Activated T-helper 1 cell treated with Interleukin-2 at 50 U/mL for 16 hours (primary cell): ENCODE data around the gene HERC2.
"Not testable (repeated sequence)": the region's sequence is repeated elsewhere in the genome, so short reads cannot be mapped to it uniquely, and the experiment has no call there.

Source experiments
- DNase-seq: peaks from one replicate; pipeline ENCODE4 v3.0.0-alpha.2; 2020; ENCODE audit warnings: low read depth

HERC2 gene, protein sequence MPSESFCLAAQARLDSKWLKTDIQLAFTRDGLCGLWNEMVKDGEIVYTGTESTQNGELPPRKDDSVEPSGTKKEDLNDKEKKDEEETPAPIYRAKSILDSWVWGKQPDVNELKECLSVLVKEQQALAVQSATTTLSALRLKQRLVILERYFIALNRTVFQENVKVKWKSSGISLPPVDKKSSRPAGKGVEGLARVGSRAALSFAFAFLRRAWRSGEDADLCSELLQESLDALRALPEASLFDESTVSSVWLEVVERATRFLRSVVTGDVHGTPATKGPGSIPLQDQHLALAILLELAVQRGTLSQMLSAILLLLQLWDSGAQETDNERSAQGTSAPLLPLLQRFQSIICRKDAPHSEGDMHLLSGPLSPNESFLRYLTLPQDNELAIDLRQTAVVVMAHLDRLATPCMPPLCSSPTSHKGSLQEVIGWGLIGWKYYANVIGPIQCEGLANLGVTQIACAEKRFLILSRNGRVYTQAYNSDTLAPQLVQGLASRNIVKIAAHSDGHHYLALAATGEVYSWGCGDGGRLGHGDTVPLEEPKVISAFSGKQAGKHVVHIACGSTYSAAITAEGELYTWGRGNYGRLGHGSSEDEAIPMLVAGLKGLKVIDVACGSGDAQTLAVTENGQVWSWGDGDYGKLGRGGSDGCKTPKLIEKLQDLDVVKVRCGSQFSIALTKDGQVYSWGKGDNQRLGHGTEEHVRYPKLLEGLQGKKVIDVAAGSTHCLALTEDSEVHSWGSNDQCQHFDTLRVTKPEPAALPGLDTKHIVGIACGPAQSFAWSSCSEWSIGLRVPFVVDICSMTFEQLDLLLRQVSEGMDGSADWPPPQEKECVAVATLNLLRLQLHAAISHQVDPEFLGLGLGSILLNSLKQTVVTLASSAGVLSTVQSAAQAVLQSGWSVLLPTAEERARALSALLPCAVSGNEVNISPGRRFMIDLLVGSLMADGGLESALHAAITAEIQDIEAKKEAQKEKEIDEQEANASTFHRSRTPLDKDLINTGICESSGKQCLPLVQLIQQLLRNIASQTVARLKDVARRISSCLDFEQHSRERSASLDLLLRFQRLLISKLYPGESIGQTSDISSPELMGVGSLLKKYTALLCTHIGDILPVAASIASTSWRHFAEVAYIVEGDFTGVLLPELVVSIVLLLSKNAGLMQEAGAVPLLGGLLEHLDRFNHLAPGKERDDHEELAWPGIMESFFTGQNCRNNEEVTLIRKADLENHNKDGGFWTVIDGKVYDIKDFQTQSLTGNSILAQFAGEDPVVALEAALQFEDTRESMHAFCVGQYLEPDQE (N-terminal part only)

DNA sequence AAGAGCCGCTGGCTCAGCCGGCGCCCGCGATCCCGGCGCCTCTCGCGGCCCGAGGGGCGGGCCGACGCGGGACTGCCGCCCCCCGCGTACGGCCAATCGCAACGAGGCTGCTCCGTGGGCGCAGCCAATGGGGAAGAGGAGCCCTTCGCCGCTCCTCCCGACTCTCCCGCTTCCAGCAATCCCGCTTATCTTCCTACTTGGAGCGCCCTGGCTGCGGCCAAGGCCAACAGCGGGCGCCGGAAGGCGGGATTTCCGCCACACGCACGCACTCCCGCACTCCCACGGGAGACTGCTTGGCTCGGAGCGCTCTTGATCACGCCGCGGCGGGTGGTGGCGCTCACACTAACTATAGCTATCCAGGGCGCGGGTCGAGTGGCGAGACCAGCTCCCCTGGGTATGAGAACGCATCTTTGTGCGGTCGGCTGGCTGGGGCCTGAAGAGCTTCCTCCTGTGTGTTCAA lies at the start of gene HERC2:
HERC2 (minus strand) TSS at position 51 of the 460 bp plus-strand sequence. CDS start 746 bp downstream, outside the sequence.
- not testable (repeated sequence) for DNase-seq

DNA sequence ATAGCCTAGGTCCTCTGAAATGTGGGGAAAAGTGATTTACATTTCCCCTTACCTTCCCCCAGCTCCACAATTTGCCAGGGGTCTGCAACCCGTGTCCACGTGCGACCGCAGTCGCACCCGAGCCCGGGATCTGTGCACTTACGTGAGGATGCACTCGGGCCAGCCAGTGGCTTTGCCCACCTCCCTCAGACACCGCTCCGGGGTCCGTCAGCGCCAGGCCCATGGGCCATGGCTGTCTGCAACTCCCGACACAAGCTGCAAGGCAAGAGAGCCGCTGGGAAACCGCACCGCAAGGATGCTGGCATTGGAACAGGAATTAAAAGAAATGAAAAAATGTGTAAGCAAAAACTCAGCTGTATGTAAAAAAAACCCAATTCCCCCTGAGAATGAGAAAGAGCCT lies 43.5 kb upstream of the HERC2 start:
- DNase-seq: not testable (repeated sequence)

DNA sequence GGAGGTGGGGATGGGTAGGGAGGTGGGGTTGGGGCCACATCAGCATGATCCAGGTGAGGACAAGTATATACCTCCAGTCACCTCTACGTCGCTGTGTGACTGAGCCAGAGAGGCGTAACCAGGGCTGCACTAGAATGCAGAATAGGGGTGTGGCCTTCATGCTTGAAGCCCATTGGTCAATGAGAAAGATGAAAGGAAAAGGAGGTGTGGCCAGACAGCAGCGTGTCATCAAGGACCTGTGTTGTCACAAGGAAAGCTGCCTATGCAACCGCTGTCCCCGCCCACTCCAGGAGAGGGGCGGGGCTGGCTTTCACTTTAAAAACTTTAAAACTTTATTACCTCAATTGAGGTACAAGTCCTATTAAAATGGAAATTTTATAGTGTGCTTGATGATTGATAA lies 36.0 kb upstream of the HERC2 start, which contains the start of gene GOLGA6L24:
GOLGA6L24 (minus strand) TSS at position 101 of the 400 bp plus-strand sequence; CDS start at position 40, 61 bp downstream.
- DNase-seq: not testable (repeated sequence)

DNA sequence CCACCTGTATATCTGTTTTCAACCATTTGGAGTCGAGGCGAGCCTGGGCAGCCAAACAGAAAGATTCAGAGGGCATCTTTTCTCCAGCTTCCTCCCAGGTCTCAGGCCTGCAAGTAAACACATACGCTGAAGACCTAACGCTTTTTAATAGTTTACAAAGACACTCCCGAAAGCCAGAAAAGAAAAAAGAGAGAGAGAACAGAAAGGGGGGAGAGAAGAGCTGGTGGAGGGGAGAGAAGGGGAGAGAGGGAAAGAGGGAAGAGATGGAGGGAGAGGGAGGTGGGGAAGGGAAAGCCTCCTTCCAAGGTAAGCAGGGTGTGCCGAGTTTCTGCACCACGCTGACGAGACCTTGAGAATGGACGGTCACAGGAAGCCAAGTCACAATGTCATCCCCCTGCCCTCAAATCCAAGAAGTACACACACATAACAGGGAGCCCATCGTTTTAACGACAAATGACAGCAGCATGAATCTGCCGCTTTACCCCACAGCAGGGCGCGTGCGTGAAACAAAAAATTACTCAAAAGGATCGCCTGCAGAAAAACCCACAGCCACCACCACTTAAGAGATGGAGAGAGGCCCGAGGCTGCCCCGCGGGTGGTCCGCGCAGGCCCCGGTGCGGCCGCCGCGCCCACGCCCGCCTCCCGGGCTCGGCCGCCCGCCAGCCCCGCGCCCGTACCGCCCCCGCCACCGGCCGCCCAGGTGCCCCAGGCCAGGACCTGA lies 461 bp downstream of the HERC2 start:
- DNase-seq: not testable (repeated sequence)

DNA sequence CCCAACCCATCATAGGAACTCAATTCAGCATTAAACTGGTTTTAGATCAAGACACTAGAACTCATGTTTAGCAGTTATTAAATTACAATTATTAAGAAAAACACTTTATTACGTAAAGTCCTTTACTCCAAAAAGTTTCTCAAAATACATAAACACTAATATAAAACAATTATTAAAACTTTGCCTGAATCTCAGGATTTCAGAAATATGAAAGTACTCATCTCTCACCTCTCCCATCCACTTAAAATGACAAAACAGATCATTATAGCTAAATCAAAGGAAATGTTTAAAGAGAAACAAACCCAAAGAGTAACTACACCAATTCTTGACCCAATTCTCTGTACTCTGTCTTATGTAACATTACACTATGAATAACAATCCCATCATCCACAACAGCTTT lies 2.3 kb downstream of the HERC2 start:
- not testable (repeated sequence) for DNase-seq

DNA sequence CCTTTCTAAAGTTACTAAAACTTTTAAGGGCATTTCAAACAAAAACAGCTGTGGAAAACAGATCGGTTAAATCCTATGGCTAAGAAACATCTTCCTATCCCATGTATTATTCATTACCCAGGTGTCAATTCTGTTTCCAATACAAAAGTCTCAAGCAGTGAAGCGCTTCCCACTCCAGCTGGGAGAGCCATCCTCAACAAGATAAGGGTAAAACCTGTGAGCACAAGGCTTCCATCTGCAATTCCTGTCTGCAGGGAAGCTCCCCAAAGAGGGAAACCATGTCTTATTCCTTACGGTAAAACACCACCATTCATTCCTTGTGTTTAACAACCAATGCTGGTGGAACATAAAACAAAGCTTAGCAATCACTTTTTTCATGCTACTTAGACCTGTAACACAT lies 3.2 kb downstream of the HERC2 start:
- DNase-seq: not testable (repeated sequence)

DNA sequence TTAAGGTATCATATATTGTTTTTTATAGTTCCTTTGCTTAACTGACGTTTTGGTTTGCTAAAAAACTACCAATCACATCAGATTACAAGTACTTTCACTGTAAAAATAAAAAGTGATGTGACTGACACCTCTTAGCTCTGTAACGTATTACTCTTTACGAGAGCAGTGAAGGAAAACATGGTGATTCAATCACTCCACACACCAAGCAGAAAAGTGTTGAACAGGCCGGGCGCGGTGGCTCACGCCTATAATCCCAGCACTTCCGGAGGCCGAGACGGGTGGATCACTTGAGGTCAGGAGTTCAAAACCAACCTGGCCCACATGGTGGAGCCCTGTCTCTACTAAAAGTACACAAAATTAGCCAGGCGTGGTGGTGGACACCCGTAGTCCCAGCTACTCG lies 3.9 kb downstream of the HERC2 start:
- not testable (repeated sequence) for DNase-seq

DNA sequence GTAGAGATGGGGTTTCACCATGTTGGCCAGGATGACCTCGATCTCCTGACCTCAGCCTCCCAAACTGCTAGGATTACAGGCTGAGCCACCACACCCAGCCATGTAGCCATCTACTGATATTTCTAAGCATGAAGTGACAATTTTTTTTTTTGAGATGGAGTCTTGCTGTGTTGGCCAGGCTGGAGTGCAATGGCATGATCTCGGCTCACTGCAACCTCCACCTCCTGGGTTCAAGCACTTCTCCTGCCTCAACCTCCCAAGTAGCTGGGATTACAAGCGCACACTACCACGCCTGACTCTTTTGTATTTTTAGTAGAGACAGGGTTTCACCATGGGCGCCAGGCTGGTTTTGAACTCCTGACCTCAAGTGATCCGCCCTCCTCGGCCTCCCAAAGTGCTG lies 5.0 kb downstream of the HERC2 start:
- not testable (repeated sequence) for DNase-seq

DNA sequence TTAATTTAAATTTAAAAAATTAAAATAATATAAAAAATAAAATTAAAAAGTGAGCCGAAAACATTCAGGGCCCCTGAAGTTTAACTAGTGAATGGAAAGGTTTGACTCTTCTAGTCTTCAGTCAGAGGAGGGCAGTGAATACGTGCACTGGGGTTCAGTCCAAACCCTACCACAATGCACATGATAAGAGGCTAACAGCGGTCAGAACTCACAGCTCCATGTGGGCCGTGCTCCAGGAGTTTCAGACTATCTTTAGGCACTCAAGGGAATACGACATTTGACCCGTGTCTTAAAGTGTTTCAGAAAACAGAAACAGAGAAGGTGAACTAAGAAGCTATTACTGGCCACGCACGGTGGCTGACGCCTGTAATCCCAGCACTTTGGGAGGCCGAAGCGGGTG lies 11.5 kb downstream of the HERC2 start:
- DNase-seq: not testable (repeated sequence)

DNA sequence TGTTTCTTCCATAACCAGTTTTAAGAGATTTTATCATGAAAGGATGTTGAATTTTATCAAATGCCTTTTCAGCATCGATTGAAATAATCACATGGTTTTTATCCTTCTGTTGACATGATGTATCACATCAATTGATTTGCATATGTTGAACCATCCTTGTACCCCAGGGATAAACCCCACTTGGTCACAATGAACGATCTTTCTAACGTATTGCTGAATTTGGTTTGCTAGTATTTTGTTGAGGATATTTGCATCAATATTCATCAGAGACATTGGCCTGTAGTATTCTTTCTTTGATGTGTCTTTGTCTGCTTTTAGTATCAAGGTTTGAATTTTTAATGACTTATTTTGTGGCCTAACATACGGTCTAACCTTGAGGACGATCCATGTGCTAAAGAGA lies 13.3 kb downstream of the HERC2 start:
- DNase-seq: not testable (repeated sequence)

DNA sequence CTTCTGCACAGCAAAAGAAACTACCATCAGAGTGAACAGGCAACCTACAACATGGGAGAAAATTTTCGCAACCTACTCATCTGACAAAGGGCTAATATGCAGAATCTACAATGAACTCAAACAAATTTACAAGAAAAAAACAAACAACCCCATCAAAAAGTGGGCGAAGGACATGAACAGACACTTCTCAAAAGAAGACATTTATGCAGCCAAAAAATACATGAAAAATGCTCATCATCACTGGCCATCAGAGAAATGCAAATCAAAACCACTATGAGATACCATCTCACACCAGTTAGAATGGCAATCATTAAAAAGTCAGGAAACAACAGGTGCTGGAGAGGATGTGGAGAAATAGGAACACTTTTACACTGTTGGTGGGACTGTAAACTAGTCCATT lies 16.3 kb downstream of the HERC2 start:
- DNase-seq: not testable (repeated sequence)

DNA sequence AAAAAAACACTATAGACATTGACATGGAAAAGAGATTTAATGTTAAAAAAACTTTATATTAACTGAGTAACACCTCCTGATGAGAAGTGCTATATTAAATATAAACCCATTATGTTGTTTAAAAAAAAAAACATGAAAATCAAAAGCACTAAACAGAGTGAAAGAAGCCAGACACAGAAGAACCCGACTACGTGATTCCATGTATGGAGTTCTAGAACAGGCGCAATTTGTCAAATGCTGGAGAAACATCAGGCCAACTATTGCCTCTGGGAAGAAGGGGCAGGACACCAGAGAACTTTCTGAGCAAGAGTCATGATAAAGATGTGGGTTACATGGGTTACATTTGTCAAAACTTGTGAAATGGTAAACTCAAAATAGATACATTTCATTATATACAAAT lies 24.5 kb downstream of the HERC2 start:
- DNase-seq: not testable (repeated sequence)

DNA sequence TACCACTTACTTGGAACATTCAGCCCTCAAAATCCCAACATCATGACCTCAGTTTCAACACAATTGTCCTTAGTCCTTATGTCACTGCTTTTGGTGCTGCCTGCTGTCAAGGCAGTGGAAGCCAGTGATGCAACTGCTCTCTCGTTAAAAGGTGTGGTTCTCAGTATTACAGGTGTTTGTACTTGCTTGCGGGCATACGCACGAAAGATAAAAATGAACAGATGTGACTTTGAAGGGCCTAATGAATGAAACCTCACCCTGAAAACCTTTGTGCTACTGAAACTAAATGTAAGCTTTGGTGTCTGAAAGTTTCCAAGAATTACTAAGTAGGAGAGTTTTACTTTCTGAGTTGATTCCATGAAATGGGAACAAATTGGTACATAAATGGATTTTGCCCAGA lies 25.2 kb downstream of the HERC2 start:
- not testable (repeated sequence) for DNase-seq

DNA sequence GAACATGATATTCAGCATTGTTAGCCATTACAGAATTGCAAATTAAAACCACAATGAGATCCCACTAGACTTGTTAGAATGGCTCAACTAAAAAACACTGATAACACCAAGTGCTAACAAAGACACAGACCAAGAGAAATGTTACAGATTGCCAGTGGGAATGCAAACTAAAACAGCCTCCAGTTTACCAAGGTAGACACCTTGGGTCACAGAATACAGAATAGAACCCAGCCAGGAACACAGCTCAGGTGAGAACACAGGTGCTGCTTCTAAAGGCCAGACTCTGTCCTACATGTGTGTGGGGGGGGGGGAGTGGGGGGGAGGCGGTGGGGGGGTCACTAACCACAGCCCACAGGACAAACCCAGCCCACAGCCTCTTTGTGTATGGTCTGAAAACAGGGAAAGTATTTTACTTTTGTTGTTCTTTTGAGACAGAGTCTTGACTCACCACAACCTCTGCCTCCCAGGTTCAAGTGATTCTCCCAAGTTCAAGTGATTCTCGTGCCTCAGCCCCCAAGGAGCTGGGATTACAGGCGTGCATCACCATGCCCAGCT lies 26.9 kb downstream of the HERC2 start:
- not testable (repeated sequence) for DNase-seq

DNA sequence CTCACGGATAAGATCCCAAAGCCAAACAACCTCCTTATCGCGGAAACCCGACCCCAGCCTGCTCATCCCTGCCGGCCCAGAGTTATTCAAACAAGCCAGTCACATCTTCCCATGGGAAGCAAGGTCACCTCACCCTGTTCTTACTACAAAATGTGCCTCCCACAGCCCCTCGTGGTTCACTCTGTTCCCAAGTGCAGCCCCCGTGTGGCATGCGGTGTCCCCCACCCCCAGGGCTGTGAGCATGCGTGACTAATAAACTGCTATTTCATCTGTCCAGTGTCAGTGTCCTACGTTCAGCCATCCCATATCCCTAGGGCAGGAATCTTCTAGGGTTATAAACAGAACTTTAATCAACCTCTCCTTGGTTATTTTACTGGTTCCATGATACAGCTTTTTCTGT lies 27.4 kb downstream of the HERC2 start:
- DNase-seq: not testable (repeated sequence)

DNA sequence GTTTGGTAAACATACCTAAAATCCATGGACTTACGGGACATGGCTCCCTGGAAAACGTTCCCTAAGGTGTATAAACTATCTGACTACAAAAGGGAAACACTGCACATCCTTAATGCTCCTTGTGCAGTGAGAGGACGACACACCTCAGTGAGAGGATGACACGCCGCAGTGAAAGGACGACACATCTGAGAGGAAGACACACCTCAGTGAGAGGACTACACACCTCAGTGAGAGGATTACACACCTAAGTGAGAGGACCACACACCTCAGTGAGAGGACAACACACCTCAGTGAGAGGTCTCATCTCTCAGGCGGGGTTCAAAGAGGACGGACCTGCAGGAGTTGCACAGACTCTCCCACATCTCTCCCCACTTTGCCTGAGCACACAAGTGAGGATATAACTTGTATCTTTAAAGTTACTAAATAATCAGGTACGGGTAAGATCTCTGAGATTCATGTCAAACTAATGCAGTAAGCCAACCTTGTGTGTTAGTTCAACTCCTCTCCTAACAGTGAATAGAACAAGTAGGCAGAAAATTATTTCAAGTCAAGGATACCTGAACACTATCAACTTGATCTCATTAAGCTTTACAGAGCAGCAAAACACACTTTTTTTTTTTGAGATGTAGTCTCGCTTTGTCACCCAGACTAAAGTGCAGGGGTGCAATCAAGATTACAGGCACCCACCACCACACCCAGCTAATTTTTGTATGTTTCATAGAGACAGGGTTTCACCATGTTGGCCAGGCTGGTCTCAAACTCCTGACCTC lies 32.1 kb downstream of the HERC2 start:
- DNase-seq: no peak

DNA sequence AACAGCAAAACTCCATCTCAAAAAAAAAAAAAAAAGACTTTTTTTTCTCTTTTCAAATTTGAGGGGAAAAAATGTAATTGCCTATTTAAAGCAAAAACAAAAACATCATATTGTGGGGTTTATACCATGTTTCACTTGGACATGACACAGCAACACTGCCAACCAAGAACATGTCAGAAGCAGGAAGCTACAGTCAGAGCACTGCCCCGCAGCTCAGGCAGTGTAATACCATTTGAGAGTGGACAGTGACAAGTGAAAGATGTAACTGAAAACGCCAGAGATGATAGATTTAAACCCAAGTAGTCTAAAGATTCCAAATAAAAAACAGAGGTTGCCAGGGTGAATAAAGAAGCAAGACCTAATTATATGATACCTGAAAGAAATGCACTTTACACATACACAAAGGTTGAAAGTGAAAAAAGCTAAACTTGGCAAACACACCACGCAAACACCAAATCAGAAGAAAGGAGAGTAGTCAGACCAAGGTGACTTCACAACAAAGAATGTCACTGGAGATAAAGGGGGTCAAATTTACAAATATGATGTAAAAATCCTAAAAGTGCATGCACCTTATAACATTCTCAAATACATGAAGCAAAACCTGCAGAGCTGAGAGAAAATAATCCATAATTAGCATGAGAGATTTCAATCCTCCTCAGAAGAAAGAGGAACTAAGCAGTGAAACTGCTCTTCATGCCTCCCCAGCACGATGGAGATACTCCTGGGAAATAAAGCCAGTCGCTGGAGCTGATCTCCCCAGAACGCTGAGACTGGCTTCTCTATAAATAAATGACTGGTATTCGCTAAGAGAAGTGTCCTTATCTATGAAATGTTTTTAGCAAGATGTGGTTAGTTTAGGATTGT lies 32.9 kb downstream of the HERC2 start:
- DNase-seq: not testable (repeated sequence)

DNA sequence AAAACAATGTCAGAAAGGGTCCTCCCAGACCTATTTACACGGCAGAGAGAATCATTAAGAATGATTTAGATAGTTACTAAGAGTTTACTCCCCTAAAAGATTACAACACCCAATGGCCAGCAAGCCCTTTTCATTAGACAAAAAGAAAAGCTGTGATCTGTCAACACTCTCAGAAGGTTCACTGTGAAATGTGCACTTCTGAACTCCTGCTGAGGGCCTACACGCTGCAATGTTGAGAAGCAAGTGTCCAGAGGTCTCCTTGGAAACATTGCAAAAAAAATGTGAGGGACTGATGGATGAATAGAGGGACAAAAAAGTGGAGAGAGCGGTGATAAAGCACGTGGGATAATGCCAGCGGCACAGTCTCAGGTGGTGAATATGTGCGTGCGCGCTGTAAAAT lies 35.3 kb downstream of the HERC2 start:
- DNase-seq: not testable (repeated sequence)

DNA sequence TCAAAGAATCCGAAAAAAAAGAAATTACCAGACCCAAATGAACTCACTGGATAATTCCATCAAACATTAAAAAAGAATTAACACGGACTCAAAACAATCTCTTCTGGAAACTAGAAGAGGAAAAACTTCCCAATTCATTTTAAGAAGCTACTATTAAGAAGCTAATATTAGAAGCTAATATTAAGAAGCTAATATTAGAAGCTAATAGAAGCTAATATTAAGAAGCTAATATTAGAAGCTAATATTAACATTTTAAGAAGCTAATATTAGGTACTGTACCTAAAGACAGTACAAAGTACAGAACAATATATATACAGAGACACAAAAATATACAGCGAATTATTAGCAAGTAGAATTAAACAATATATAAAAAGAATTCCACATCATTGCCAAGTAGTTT lies 35.9 kb downstream of the HERC2 start:
- DNase-seq: no peak
